Neural cell (in vitro differentiated cells): ENCODE results near the gene IL36B.

ENCODE experiments used
- CTCF ChIP-seq: fragments of 450-650 bp; IDR thresholded peaks from 2 replicates; pipeline ENCODE4 v1.5.1; 2014; ENCODE audit warnings: antibody characterized with exemption, mild to moderate bottlenecking, moderate library complexity; ENCODE audit not compliant: poor library complexity, severe bottlenecking
- EP300 ChIP-seq: fragments of 450-650 bp; conservative IDR thresholded peaks from 2 replicates; pipeline ENCODE4 v1.6.1; 2014; ENCODE audit warnings: antibody characterized with exemption, mild to moderate bottlenecking, moderate library complexity; ENCODE audit not compliant: poor library complexity, severe bottlenecking
- EZH2 ChIP-seq: fragments of 200-600, 300-800 bp; shearing (Covaris generic), sonication (generic); IDR thresholded peaks from 2 replicates; pipeline ENCODE4 v1.6.1; 2014; ENCODE audit warnings: antibody characterized with exemption, low read length, borderline replicate concordance, mild to moderate bottlenecking; ENCODE audit not compliant: insufficient read depth, poor library complexity, severe bottlenecking
- MXI1 ChIP-seq: fragments of 450-650 bp; conservative IDR thresholded peaks from 2 replicates; pipeline ENCODE4 v1.6.1; 2014; ENCODE audit warnings: antibody characterized with exemption, mild to moderate bottlenecking; ENCODE audit not compliant: poor library complexity, severe bottlenecking
- POLR2AphosphoS5 ChIP-seq: IDR thresholded peaks from 2 replicates; pipeline ENCODE4 v1.6.1; 2012
- RAD21 ChIP-seq: fragments of 450-650 bp; conservative IDR thresholded peaks from 2 replicates; pipeline ENCODE4 v1.6.1; 2014; ENCODE audit warnings: antibody characterized with exemption, mild to moderate bottlenecking, moderate library complexity
- SMC3 ChIP-seq: fragments of 450-650 bp; conservative IDR thresholded peaks from 2 replicates; pipeline ENCODE4 v1.6.1; 2014; ENCODE audit warnings: antibody characterized with exemption, mild to moderate bottlenecking, moderate library complexity; ENCODE audit not compliant: poor library complexity
- TAF1 ChIP-seq: IDR thresholded peaks from 2 replicates; pipeline ENCODE4 v1.6.1; 2012; ENCODE audit warnings: low read depth

- TF ChIP-seq CTCF: no peak
- no peak for TF ChIP-seq TAF1
- TF ChIP-seq EP300: no peak
- TF ChIP-seq EZH2: no peak
- TF ChIP-seq MXI1: no peak
- TF ChIP-seq SMC3: no peak
- TF ChIP-seq POLR2AphosphoS5: no peak
- TF ChIP-seq RAD21: no peak
Measured at GRCh38 chr2:113102133-113102532, 49.5 kb upstream of the IL36B start.
